ENCODE data around the gene ITGA7.

- TF ChIP-seq CTCF (IDR thresholded peaks at IDR 0.05) (no peak), ZFX (IDR thresholded peaks at IDR 0.05; ENCODE audit: borderline replicate concordance) (no peak)
Observed at GRCh38 chr12:55682087-55682796, 25.5 kb downstream of the ITGA7 start.
